Upper lobe of left lung (tissue), 6 donors: Measurements from ENCODE around the gene KRT81. TPM values are rescaled to one million over a fixed set of nuclear protein-coding genes. Genes with fewer than 3 reads are reported as not detected.
"Not testable (repeated sequence)": the region's sequence is repeated elsewhere in the genome, so short reads cannot be mapped to it uniquely, and the experiment has no call there.

Experiments
- ATAC-seq, 2 donors: fragments of 200-7000 bp; cut with Tn5 transposase; one replicate each; pipeline ENCODE4 v1.9.1; 2022; ENCODE audit warnings: mild to moderate bottlenecking in 2 of 2, moderate library complexity in 2 of 2; ENCODE audit not compliant: low FRiP score in 2 of 2
- DNase-seq, 2 donors: peaks; one replicate each; pipeline ENCODE4 v3.0.0-alpha.2; 2019 to 2020
- H3K27ac ChIP-seq, 4 donors: fragments of 200-600 bp; sonication (generic); one replicate each; pipeline ENCODE4 v1.5.1; 2016 to 2019
- H3K27me3 ChIP-seq, 4 donors: fragments of 200-600 bp; sonication (generic); one replicate each; pipeline ENCODE4 v1.5.1; 2017 to 2019
- H3K36me3 ChIP-seq, 4 donors: fragments of 200-600 bp; sonication (generic); one replicate each; pipeline ENCODE4 v1.5.1; 2016 to 2019
- H3K4me1 ChIP-seq, 4 donors: fragments of 200-600 bp; sonication (generic); one replicate each; pipeline ENCODE4 v1.5.1; 2018 to 2019
- H3K4me3 ChIP-seq, 4 donors: fragments of 200-600 bp; sonication (generic); one replicate each; pipeline ENCODE4 v1.5.1; 2017 to 2019; ENCODE audit warnings: mild to moderate bottlenecking in 2 of 4, moderate library complexity in 1 of 4
- H3K9me3 ChIP-seq, 4 donors: fragments of 200-600 bp; sonication (generic); one replicate each; pipeline ENCODE4 v1.5.1; 2018 to 2019
- CTCF ChIP-seq, 6 experiments: fragments of 450-650 bp in 4 of 6; fragments of 200-600 bp in 2 of 6; sonication (generic) in 2 of 6; IDR thresholded peaks; one replicate each; pipeline ENCODE4 v1.5.1; 2016 to 2019; ENCODE audit warnings: antibody characterized with exemption in 6 of 6
- EP300 ChIP-seq, 4 donors: sonication (generic); formaldehyde crosslinking; IDR thresholded peaks; one replicate each; pipeline ENCODE4 v1.5.1; 2017; ENCODE audit warnings: antibody characterized with exemption in 4 of 4, control low read depth in 2 of 4
- POLR2A ChIP-seq, 4 donors: fragments of 450-650 bp; IDR thresholded peaks; one replicate each; pipeline ENCODE4 v1.5.1; 2016 to 2017; ENCODE audit warnings: antibody characterized with exemption in 4 of 4, mild to moderate bottlenecking in 2 of 4
- POLR2AphosphoS5 ChIP-seq, 2 donors: sonication (generic); formaldehyde crosslinking; IDR thresholded peaks; one replicate each; pipeline ENCODE4 v1.5.1; 2017; ENCODE audit warnings: antibody characterized with exemption in 2 of 2
- WGBS, 2 donors: methylation state at CpG; one replicate each; pipeline ENCODE4 v1.1.5; 2017 to 2018; 5-methylcytosine and 5-hydroxymethylcytosine counted together
- total RNA-seq, 6 donors: library from RNA; depleted of rRNA in 4 of 6; stranded (reverse); fragments of >200 nt in 4 of 6; gene quantifications; one replicate each; pipeline versions ENCODE4 v1.1.0 to v1.2.1, GENCODE V29; 2016 to 2021
- donor health status: DM: no; HTN: no; CAD: no; lungs with moderate emphysema.
- donor health status: DM: no; HTN: yes; CAD: no; lungs with severe emphysema.

KRT81 gene
- total RNA-seq, 6 donors from 2014 or later: 0.39 to 1.4 (median 0.52) TPM; not detected in 2

- Histone ChIP-seq H3K4me1 (peaks cover 14 to 57% (median 28%) of the 10 kb centered on the region in 4 donors), H3K4me3 (no peak overlapping the region), H3K36me3 (peaks cover 0 to 19% (median 3%) of the 10 kb centered on the region in 4 donors), H3K9me3 (no peaks in the 10 kb centered on the region), H3K27ac (peak overlapping the region; percentile 49 to 81 (median 68)), H3K27me3 (no peaks in the 10 kb centered on the region)
- TF ChIP-seq POLR2AphosphoS5 (IDR thresholded peaks at IDR 0.05) (peak in 1 of 2 donors; percentile 9), EP300 (IDR thresholded peaks at IDR 0.05) (no peak), CTCF (IDR thresholded peaks at IDR 0.05) (no peak), POLR2A (IDR thresholded peaks at IDR 0.05) (no peak)
- ATAC-seq (no peak), DNase-seq (no peak)
- WGBS, 2 donors: 58% methylated on average over 4 to 5 of the region's 5 CpGs
Observed at GRCh38 chr12:52243259-52243855, 48.0 kb downstream of the KRT81 start.

- Histone ChIP-seq H3K27me3 (no peaks in the 10 kb centered on the region), H3K4me1 (peaks cover 14 to 54% (median 31%) of the 10 kb centered on the region in 4 donors), H3K9me3 (no peaks in the 10 kb centered on the region), H3K36me3 (peaks cover 0 to 19% (median 0%) of the 10 kb centered on the region in 4 donors), H3K4me3 (no peak overlapping the region), H3K27ac (peak overlapping the region in 2 of 4 donors; percentile 72 to 81)
- ATAC-seq: no peak
- TF ChIP-seq POLR2A (IDR thresholded peaks at IDR 0.05): no peak
- no peak for DNase-seq
- 89 to 93% methylated on average over 11 of the region's 11 CpGs for WGBS, 2 donors
Observed at GRCh38 chr12:52242442-52243258, 48.7 kb downstream of the KRT81 start.

GRCh38 chr12:52241205-52241842 is 50.0 kb downstream of the KRT81 start:
- H3K27ac ChIP-seq: no peak overlapping the region
- TF ChIP-seq CTCF (IDR thresholded peaks at IDR 0.05): no peak
- TF ChIP-seq POLR2AphosphoS5 (IDR thresholded peaks at IDR 0.05): no peak
- TF ChIP-seq POLR2A (IDR thresholded peaks at IDR 0.05): no peak
- no peak for TF ChIP-seq EP300 (IDR thresholded peaks at IDR 0.05)
- 78 to 83% methylated on average over 10 to 11 of the region's 11 CpGs for WGBS, 2 donors
- DNase-seq (no peak), ATAC-seq (no peak)
- no peak overlapping the region for H3K4me3 ChIP-seq
- no peaks in the 10 kb centered on the region for H3K27me3 ChIP-seq
- peaks cover 14 to 45% (median 31%) of the 10 kb centered on the region in 4 donors for H3K4me1 ChIP-seq
- H3K9me3 ChIP-seq: no peaks in the 10 kb centered on the region
- H3K36me3 ChIP-seq: peaks cover 0 to 19% (median 0%) of the 10 kb centered on the region in 4 donors

GRCh38 chr12:52240247-52240646 is 51.1 kb downstream of the KRT81 start:
- H3K9me3 ChIP-seq, ATAC-seq, DNase-seq, H3K27ac ChIP-seq, H3K27me3 ChIP-seq, H3K4me3 ChIP-seq: not testable (repeated sequence)
- Histone ChIP-seq H3K36me3 (peaks cover 0 to 20% (median 0%) of the 10 kb centered on the region in 4 donors), H3K4me1 (peaks cover 14 to 54% (median 36%) of the 10 kb centered on the region in 4 donors)
- 86 to 93% methylated on average over 6 of the region's 6 CpGs for WGBS, 2 donors

- Histone ChIP-seq H3K9me3 (no peaks in the 10 kb centered on the region), H3K4me1 (peaks cover 14 to 58% (median 38%) of the 10 kb centered on the region in 4 donors), H3K4me3 (no peak overlapping the region), H3K27ac (peak overlapping the region in 2 of 4 donors; percentile 59 to 65), H3K27me3 (no peaks in the 10 kb centered on the region), H3K36me3 (peaks cover 0 to 19% (median 0%) of the 10 kb centered on the region in 4 donors)
- no peak for DNase-seq
- WGBS, 2 donors: 47 to 69% methylated on average over 2 of the region's 2 CpGs
- no peak for ATAC-seq
- TF ChIP-seq EP300 (IDR thresholded peaks at IDR 0.05) (no peak), POLR2A (IDR thresholded peaks at IDR 0.05) (no peak), CTCF (IDR thresholded peaks at IDR 0.05) (no peak), POLR2AphosphoS5 (IDR thresholded peaks at IDR 0.05) (no peak)
Observed at GRCh38 chr12:52239767-52240166, 51.6 kb downstream of the KRT81 start.
